OCI-LY3 (cell line): ENCODE data around the gene MAN2A1.

Experiments used
- H2AFZ ChIP-seq: fragments of 200-600, 300-600 bp; shearing (Covaris generic); 2 replicates; pipeline ENCODE4 v1.6.0; 2014; ENCODE audit warnings: antibody characterized with exemption, low read depth, low read length
- H3K27ac ChIP-seq: fragments of 200-600, 300-600 bp; sonication (generic); 2 replicates; pipeline ENCODE4 v1.5.1; 2014; ENCODE audit warnings: mild to moderate bottlenecking, low read length, moderate library complexity, mixed read lengths
- H3K27me3 ChIP-seq: fragments of 200-600, 300-600 bp; sonication (generic); 2 replicates; pipeline ENCODE4 v1.6.1; 2014; ENCODE audit warnings: low read depth, low read length, mixed read lengths
- H3K36me3 ChIP-seq: fragments of 200-600, 300-600 bp; sonication (generic); replicated peaks from 2 replicates; pipeline ENCODE3; 2014; ENCODE audit warnings: low read depth, low read length, mixed read lengths
- H3K4me1 ChIP-seq: fragments of 300-600, 200-600 bp; sonication (generic); 2 replicates; pipeline ENCODE4 v1.6.1; 2014; ENCODE audit warnings: low read length, mixed read lengths
- H3K4me2 ChIP-seq: fragments of 200-600, 300-600 bp; sonication (generic); 2 replicates; pipeline ENCODE4 v1.6.1; 2014; ENCODE audit warnings: low read length, mixed read lengths
- H3K4me3 ChIP-seq: fragments of 300-600, 200-600 bp; sonication (generic); 2 replicates; pipeline ENCODE4 v1.5.1; 2014; ENCODE audit warnings: antibody characterized with exemption, mild to moderate bottlenecking, low read length, moderate library complexity
- H3K79me2 ChIP-seq: fragments of 300-600, 200-600 bp; shearing (Covaris generic); 2 replicates; pipeline ENCODE4 v1.6.1; 2014; ENCODE audit warnings: mild to moderate bottlenecking, low read length, mixed read lengths
- H3K9ac ChIP-seq: fragments of 300-600, 200-600 bp; shearing (Covaris generic); 2 replicates; pipeline ENCODE4 v1.6.0; 2014; ENCODE audit warnings: mild to moderate bottlenecking, low read length, moderate library complexity
- H3K9me3 ChIP-seq: fragments of 200-600, 300-600 bp; shearing (Covaris generic); 2 replicates; pipeline ENCODE4 v1.6.1; 2014; ENCODE audit warnings: low read length, mixed read lengths; ENCODE audit not compliant: insufficient read depth
- H4K20me1 ChIP-seq: fragments of 200-600, 300-600 bp; sonication (generic); 2 replicates; pipeline ENCODE4 v1.6.1; 2016; ENCODE audit warnings: low read length, mixed read lengths; ENCODE audit not compliant: insufficient read depth
- EZH2phosphoT487 ChIP-seq: fragments of 200-600 bp; shearing (Covaris generic); IDR thresholded peaks from 2 replicates; pipeline ENCODE4 v1.6.1; 2018; ENCODE audit warnings: antibody characterized with exemption, mixed run types, low read depth
- TF ChIP-seq, protein P1 (sequence below): fragments of 200-600, 300-600 bp; sonication (generic); IDR thresholded peaks from 2 replicates; pipeline ENCODE4 v1.5.1; 2014; ENCODE audit warnings: antibody characterized with exemption, low read length, low read depth

Gene MAN2A1

DNA sequence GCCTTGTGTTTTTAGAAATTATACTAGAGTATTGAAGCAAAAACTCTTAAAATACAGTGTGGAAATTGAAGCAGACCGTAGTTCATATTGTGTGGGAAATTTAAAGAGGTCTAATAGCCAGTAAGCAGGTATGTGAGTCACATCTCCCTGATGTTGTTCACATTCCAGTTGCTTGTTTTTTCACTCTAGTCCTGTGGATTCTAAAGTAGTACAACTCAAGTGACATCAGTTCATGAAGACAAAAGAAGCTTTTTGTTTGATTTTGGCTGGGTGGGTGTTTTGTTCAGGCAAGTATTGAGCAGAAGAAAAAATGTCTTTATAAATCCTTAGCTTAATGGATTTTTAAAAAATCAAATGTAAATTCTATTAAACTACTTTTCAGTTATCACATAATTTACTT, 216.2 kb downstream of the MAN2A1 start:
- Histone ChIP-seq H3K9ac (no peak overlapping the region), H2AFZ (no peak overlapping the region), H3K27me3 (no peaks in the 10 kb centered on the region), H3K79me2 (no peaks in the 10 kb centered on the region), H4K20me1 (no peaks in the 10 kb centered on the region), H3K36me3 (no peaks in the 10 kb centered on the region), H3K27ac (no peak overlapping the region), H3K4me3 (no peak overlapping the region), H3K4me1 (peaks cover 6% of the 10 kb centered on the region), H3K4me2 (no peak overlapping the region), H3K9me3 (no peaks in the 10 kb centered on the region)
- TF ChIP-seq, protein P1, sequence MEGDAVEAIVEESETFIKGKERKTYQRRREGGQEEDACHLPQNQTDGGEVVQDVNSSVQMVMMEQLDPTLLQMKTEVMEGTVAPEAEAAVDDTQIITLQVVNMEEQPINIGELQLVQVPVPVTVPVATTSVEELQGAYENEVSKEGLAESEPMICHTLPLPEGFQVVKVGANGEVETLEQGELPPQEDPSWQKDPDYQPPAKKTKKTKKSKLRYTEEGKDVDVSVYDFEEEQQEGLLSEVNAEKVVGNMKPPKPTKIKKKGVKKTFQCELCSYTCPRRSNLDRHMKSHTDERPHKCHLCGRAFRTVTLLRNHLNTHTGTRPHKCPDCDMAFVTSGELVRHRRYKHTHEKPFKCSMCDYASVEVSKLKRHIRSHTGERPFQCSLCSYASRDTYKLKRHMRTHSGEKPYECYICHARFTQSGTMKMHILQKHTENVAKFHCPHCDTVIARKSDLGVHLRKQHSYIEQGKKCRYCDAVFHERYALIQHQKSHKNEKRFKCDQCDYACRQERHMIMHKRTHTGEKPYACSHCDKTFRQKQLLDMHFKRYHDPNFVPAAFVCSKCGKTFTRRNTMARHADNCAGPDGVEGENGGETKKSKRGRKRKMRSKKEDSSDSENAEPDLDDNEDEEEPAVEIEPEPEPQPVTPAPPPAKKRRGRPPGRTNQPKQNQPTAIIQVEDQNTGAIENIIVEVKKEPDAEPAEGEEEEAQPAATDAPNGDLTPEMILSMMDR = no peak
- no peak for TF ChIP-seq EZH2phosphoT487

- no peak overlapping the region for H3K4me3 ChIP-seq
- H3K36me3 ChIP-seq = no peaks in the 10 kb centered on the region
- H3K27me3 ChIP-seq = no peaks in the 10 kb centered on the region
- no peak overlapping the region for H3K4me2 ChIP-seq
- H3K27ac ChIP-seq = no peak overlapping the region
- no peaks in the 10 kb centered on the region for H3K79me2 ChIP-seq
- H3K9ac ChIP-seq = no peak overlapping the region
- no peak overlapping the region for H2AFZ ChIP-seq
- TF ChIP-seq, protein P1 = no peak
- TF ChIP-seq EZH2phosphoT487 = no peak
- H4K20me1 ChIP-seq = no peaks in the 10 kb centered on the region
- H3K9me3 ChIP-seq = no peaks in the 10 kb centered on the region
- peaks cover 10% of the 10 kb centered on the region for H3K4me1 ChIP-seq
Measured at GRCh38 chr5:109907189-109907588, 217.5 kb downstream of the MAN2A1 start.

- Histone ChIP-seq H3K4me1 (peaks cover 10% of the 10 kb centered on the region), H3K4me2 (no peak overlapping the region), H3K9me3 (no peaks in the 10 kb centered on the region), H3K9ac (no peak overlapping the region), H2AFZ (no peak overlapping the region), H4K20me1 (no peaks in the 10 kb centered on the region), H3K79me2 (no peaks in the 10 kb centered on the region), H3K4me3 (no peak overlapping the region), H3K36me3 (no peaks in the 10 kb centered on the region), H3K27me3 (no peaks in the 10 kb centered on the region), H3K27ac (no peak overlapping the region)
- TF ChIP-seq EZH2phosphoT487 = no peak
- TF ChIP-seq, protein P1 = no peak
Measured at GRCh38 chr5:109907731-109908130, 218.0 kb downstream of the MAN2A1 start.

DNA sequence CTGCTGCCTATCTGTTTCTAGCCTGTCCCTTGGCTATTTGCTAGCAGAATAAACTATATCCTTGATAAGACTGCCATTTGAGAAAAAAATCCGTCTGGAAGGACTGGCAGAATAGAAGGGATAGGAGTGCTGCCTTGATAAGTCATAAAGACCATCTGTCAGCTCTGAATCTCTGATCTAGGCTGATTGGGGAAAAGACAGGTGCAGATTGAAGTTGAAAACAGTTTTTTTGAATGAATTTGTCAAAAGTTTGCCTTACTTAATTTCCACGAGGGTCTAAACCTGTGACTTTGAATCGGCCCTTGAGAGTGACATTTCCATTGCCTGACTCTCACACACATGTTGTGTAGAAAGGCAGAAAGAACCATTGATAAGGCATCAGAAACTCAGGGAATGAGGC, 218.6 kb downstream of the MAN2A1 start:
- TF ChIP-seq EZH2phosphoT487 = no peak
- TF ChIP-seq, protein P1 = no peak
- Histone ChIP-seq H3K4me2 (no peak overlapping the region), H3K4me3 (no peak overlapping the region), H3K79me2 (no peaks in the 10 kb centered on the region), H3K9me3 (no peaks in the 10 kb centered on the region), H2AFZ (no peak overlapping the region), H3K27me3 (no peaks in the 10 kb centered on the region), H3K36me3 (no peaks in the 10 kb centered on the region), H3K9ac (no peak overlapping the region), H3K4me1 (peaks cover 10% of the 10 kb centered on the region), H3K27ac (no peak overlapping the region), H4K20me1 (no peaks in the 10 kb centered on the region)
